SU-DHL-6 (cell line): ENCODE measurements around the gene HS3ST3B1.

Experiments
- EZH2phosphoT487 ChIP-seq: fragments of 200-600 bp; sonication (generic), shearing (Covaris generic); conservative IDR thresholded peaks from 2 replicates; pipeline ENCODE4 v1.6.1; 2018; ENCODE audit warnings: mild to moderate bottlenecking, antibody characterized with exemption, low read length, moderate library complexity, mixed read lengths
- TF ChIP-seq, protein P1 (sequence below): fragments of 200-600 bp; sonication (generic); IDR thresholded peaks from one replicate; pipeline ENCODE4 v1.5.1; 2017; ENCODE audit warnings: antibody characterized with exemption, mild to moderate bottlenecking, low read length, moderate library complexity; ENCODE audit not compliant: insufficient read depth, poor library complexity, severe bottlenecking

DNA sequence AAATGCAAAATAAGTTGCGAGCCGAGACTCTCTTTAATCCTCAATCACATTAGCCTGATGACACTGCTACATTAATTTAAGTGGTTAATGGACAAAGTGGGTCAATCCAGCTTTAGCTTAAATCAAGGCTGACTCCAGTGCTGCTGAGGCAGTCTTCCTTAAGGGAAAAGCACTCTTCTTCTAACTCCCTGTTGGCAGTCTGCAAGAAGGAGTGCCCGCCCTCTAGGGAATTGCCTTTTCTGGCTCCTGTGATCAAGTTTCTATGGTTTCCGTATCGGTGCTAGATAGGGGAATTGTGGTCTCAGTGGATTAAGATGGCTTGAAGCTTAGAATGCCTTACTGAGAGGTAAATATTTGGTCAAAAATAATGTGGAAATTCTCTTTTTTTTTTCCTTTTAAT is 41.0 kb downstream of the HS3ST3B1 start:
- TF ChIP-seq, protein P1, sequence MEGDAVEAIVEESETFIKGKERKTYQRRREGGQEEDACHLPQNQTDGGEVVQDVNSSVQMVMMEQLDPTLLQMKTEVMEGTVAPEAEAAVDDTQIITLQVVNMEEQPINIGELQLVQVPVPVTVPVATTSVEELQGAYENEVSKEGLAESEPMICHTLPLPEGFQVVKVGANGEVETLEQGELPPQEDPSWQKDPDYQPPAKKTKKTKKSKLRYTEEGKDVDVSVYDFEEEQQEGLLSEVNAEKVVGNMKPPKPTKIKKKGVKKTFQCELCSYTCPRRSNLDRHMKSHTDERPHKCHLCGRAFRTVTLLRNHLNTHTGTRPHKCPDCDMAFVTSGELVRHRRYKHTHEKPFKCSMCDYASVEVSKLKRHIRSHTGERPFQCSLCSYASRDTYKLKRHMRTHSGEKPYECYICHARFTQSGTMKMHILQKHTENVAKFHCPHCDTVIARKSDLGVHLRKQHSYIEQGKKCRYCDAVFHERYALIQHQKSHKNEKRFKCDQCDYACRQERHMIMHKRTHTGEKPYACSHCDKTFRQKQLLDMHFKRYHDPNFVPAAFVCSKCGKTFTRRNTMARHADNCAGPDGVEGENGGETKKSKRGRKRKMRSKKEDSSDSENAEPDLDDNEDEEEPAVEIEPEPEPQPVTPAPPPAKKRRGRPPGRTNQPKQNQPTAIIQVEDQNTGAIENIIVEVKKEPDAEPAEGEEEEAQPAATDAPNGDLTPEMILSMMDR = no peak
- no peak for TF ChIP-seq EZH2phosphoT487
